ENCODE measurements around the gene MILR1.

Gene MILR1

GRCh38 chr17:64515419-64515818 lies 66.5 kb downstream of the MILR1 start:
- no peak for DNase-seq
- in situ Hi-C loops (cut with MboI; ENCODE audit: low pct_unique_long_range_greater_than_20kb, low sequenced_read_pairs) = no loop called here

GRCh38 chr17:64515829-64516228 lies 66.9 kb downstream of the MILR1 start:
- in situ Hi-C loops (cut with MboI; ENCODE audit: low pct_unique_long_range_greater_than_20kb, low sequenced_read_pairs) = no loop called here
- no peak for DNase-seq

All from KBM-7 (cell line).